MCF 10A (cell line): ENCODE results near the gene MAP4K2. TPM values are rescaled to one million over a fixed set of nuclear protein-coding genes. Genes with fewer than 3 reads are reported as not detected.

Experiments used
- BruUV-seq: library from RNA; stranded (reverse); fragments of 400-500 nt; replicated peaks from 2 replicates; lab custom pipeline; 2021; lab: Mats Ljungman, UMichigan
- CTCF ChIA-PET: fragments of 300-600 bp; sonication (Branson Sonifier 250); formaldehyde crosslinking; extraction: SDS; loops from one replicate; lab custom pipeline; 2021; ENCODE audit warnings: antibody characterized with exemption, inconsistent platforms; lab: Yijun Ruan, JAX
- POLR2A ChIA-PET: fragments of 300-600, 350-650 bp; sonication (Branson Sonifier 250); formaldehyde crosslinking; extraction: SDS; loops from one replicate; lab custom pipeline; 2020; ENCODE audit warnings: antibody characterized with exemption, inconsistent platforms; lab: Yijun Ruan, JAX
- DNase-seq: peaks from one replicate; pipeline ENCODE4 v3.0.0-alpha.2; 2018; ENCODE audit not compliant: unreplicated experiment
- H3K27ac Mint-ChIP-seq: one replicate; pipeline ENCODE4 v1.8.0; 2022; ENCODE audit warnings: mild to moderate bottlenecking, low read depth, mixed read lengths; ENCODE audit not compliant: unreplicated experiment
- H3K27me3 Mint-ChIP-seq: one replicate; pipeline ENCODE4 v1.8.0; 2022; ENCODE audit warnings: mixed read lengths; ENCODE audit not compliant: insufficient read depth, unreplicated experiment
- H3K36me3 Mint-ChIP-seq: one replicate; pipeline ENCODE4 v1.8.0; 2022; ENCODE audit warnings: mild to moderate bottlenecking, moderate library complexity, mixed read lengths; ENCODE audit not compliant: insufficient read depth, unreplicated experiment
- H3K4me1 Mint-ChIP-seq: one replicate; pipeline ENCODE4 v1.8.0; 2022; ENCODE audit warnings: mixed read lengths; ENCODE audit not compliant: insufficient read depth, unreplicated experiment
- H3K4me3 Mint-ChIP-seq: one replicate; pipeline ENCODE4 v1.8.0; 2022; ENCODE audit warnings: mild to moderate bottlenecking, moderate library complexity, mixed read lengths; ENCODE audit not compliant: unreplicated experiment
- H3K9me3 Mint-ChIP-seq: one replicate; pipeline ENCODE4 v1.8.0; 2022; ENCODE audit warnings: mixed read lengths; ENCODE audit not compliant: unreplicated experiment
- intact Hi-C: fragments of 100-400 bp; cut with micrococcal nuclease; formaldehyde crosslinking; loops from 2 replicates; pipeline ENCODE4 v1.14.1; 2022
- total RNA-seq: library from RNA; stranded (reverse); gene quantifications from 2 replicates; pipeline ENCODE4 v1.2.3, GENCODE V29; 2022
- TF ChIP-seq, protein P1 (sequence below): fragments of 200-600 bp; IDR thresholded peaks from one replicate; pipeline ENCODE4 v1.8.0; 2022; ENCODE audit warnings: antibody characterized with exemption, mild to moderate bottlenecking; ENCODE audit not compliant: unreplicated experiment

The MAP4K2 gene
- total RNA-seq, 1 experiment from 2014 or later, result 6.8 TPM

- Mint-ChIP-seq H3K4me1 (no peaks in the 10 kb centered on the region), H3K27me3 (peaks cover 56% of the 10 kb centered on the region), H3K9me3 (no peaks in the 10 kb centered on the region), H3K27ac (no peak overlapping the region), H3K36me3 (no peaks in the 10 kb centered on the region), H3K4me3 (no peak overlapping the region)
- ChIA-PET POLR2A (no interaction called here), CTCF (interaction anchor here (0.6 to 2.9 kb wide), 5 partner anchors 8 to 287 kb away, joined by 3 to 9 read pairs (median 4); partner anchors contain the start of gene RASGRP2)
- no peak for DNase-seq
- no TSS peak for BruUV-seq
- intact Hi-C loops, result no loop called here
- TF ChIP-seq, protein P1, sequence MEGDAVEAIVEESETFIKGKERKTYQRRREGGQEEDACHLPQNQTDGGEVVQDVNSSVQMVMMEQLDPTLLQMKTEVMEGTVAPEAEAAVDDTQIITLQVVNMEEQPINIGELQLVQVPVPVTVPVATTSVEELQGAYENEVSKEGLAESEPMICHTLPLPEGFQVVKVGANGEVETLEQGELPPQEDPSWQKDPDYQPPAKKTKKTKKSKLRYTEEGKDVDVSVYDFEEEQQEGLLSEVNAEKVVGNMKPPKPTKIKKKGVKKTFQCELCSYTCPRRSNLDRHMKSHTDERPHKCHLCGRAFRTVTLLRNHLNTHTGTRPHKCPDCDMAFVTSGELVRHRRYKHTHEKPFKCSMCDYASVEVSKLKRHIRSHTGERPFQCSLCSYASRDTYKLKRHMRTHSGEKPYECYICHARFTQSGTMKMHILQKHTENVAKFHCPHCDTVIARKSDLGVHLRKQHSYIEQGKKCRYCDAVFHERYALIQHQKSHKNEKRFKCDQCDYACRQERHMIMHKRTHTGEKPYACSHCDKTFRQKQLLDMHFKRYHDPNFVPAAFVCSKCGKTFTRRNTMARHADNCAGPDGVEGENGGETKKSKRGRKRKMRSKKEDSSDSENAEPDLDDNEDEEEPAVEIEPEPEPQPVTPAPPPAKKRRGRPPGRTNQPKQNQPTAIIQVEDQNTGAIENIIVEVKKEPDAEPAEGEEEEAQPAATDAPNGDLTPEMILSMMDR, result no peak
These were observed 67.2 kb downstream of the MAP4K2 start for GRCh38 chr11:64735725-64736259.

Other genes with a start within 250 kb of the MAP4K2 start
- gene SLC22A11, start 247.3 kb downstream of the MAP4K2 start, total RNA-seq, result not detected in 2 replicates
- not detected in 2 replicates for gene SLC22A12, start 212.0 kb downstream of the MAP4K2 start, total RNA-seq
- not detected in 2 replicates for gene NRXN2, start 80.0 kb downstream of the MAP4K2 start, total RNA-seq
- not detected in 2 replicates for gene RASGRP2, start 59.1 kb downstream of the MAP4K2 start, total RNA-seq
- 0.09 and 0.10 TPM in 2 replicates for gene PYGM, start 43.2 kb downstream of the MAP4K2 start, total RNA-seq
- gene SF1, start 24.7 kb downstream of the MAP4K2 start, total RNA-seq, result 446 and 503 TPM in 2 replicates
- gene MEN1, start 7.3 kb upstream of the MAP4K2 start, total RNA-seq, result 29.2 and 33.1 TPM in 2 replicates
- gene CDC42BPG, start 41.4 kb upstream of the MAP4K2 start, total RNA-seq, result 3.0 and 3.7 TPM in 2 replicates
- 67.9 and 80.6 TPM in 2 replicates for gene EHD1, start 75.4 kb upstream of the MAP4K2 start, total RNA-seq
- gene ATG2A, start 114.0 kb upstream of the MAP4K2 start, total RNA-seq, result 28.7 and 29.9 TPM in 2 replicates
- gene PPP2R5B, start 121.5 kb upstream of the MAP4K2 start, total RNA-seq, result 38.0 and 48.0 TPM in 2 replicates
- not detected in 2 replicates for gene GPHA2, start 132.7 kb upstream of the MAP4K2 start, total RNA-seq
- not detected in 2 replicates for gene MAJIN, start 168.9 kb upstream of the MAP4K2 start, total RNA-seq
- 1.3 and 1.6 TPM in 2 replicates for gene BATF2, start 193.8 kb upstream of the MAP4K2 start, total RNA-seq
- gene ARL2, start 210.9 kb upstream of the MAP4K2 start, total RNA-seq, result 96.8 and 113 TPM in 2 replicates
- gene SNX15, start 224.2 kb upstream of the MAP4K2 start, total RNA-seq, result 18.0 and 21.0 TPM in 2 replicates
- gene SAC3D1, start 238.0 kb upstream of the MAP4K2 start, total RNA-seq, result 10.3 and 14.0 TPM in 2 replicates